ENCODE results near the gene SMIM10.

DNA sequence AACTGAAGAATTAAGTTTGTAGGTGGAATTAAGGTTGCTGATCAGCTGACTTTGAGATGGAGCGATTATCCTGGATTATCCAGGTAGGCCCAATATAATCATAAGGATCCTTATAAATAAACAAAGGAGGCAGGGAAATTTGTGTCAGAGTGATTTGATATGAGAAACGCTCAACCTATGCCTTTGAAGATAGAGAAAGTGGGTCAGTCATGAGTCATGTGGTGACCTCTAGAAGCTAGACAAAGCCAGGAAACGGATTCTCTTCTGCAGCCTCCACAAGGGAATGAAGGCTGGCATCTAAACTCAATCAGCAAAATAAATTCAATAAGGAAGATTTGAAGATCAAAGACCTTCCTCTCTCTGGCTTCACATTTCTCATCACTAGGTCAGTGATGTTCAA, 41.5 kb upstream of the SMIM10 start:
- TF ChIP-seq, protein P1, sequence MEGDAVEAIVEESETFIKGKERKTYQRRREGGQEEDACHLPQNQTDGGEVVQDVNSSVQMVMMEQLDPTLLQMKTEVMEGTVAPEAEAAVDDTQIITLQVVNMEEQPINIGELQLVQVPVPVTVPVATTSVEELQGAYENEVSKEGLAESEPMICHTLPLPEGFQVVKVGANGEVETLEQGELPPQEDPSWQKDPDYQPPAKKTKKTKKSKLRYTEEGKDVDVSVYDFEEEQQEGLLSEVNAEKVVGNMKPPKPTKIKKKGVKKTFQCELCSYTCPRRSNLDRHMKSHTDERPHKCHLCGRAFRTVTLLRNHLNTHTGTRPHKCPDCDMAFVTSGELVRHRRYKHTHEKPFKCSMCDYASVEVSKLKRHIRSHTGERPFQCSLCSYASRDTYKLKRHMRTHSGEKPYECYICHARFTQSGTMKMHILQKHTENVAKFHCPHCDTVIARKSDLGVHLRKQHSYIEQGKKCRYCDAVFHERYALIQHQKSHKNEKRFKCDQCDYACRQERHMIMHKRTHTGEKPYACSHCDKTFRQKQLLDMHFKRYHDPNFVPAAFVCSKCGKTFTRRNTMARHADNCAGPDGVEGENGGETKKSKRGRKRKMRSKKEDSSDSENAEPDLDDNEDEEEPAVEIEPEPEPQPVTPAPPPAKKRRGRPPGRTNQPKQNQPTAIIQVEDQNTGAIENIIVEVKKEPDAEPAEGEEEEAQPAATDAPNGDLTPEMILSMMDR (IDR thresholded peaks at IDR 0.05) = no peak
- no peak for TF ChIP-seq POLR2A (IDR thresholded peaks at IDR 0.05)

All from breast epithelium (tissue), 3 donors.